HEK293T (cell line): ENCODE measurements around the gene DPH7.
"Not testable (repeated sequence)": the region's sequence is repeated elsewhere in the genome, so short reads cannot be mapped to it uniquely, and the experiment has no call there.

Experiments used
- CTCF ChIA-PET: fragments of 350-600 bp; formaldehyde crosslinking; extraction: SDS; loops from one replicate; lab custom pipeline; 2021; ENCODE audit warnings: antibody characterized with exemption, inconsistent platforms; lab: Yijun Ruan, JAX
- POLR2A ChIA-PET: fragments of 350-600 bp; formaldehyde crosslinking; extraction: SDS; loops from one replicate; lab custom pipeline; 2020; ENCODE audit warnings: antibody characterized with exemption, inconsistent platforms; lab: Yijun Ruan, JAX
- DNase-seq: peaks from one replicate; pipeline ENCODE4 v3.0.0; 2012; ENCODE audit warnings: mixed read lengths; ENCODE audit errors: extremely low spot score
- ARNT ChIP-seq: fragments of 450-650 bp; IDR thresholded peaks from 2 replicates; pipeline ENCODE4 v1.6.1; 2017; ENCODE audit warnings: mild to moderate bottlenecking
- BHLHE40 ChIP-seq: fragments of 450-650 bp; IDR thresholded peaks from 2 replicates; pipeline ENCODE4 v1.6.1; 2016; ENCODE audit warnings: mild to moderate bottlenecking, moderate library complexity, borderline replicate concordance
- CTBP1 ChIP-seq: fragments of 450-650 bp; IDR thresholded peaks from 2 replicates; pipeline ENCODE4 v1.6.1; 2016; ENCODE audit warnings: borderline replicate concordance
- ELF4 ChIP-seq: fragments of 450-650 bp; IDR thresholded peaks from 2 replicates; pipeline ENCODE4 v1.6.1; 2017; ENCODE audit warnings: antibody characterized with exemption
- FOXA1 ChIP-seq: fragments of 450-650 bp; IDR thresholded peaks from 2 replicates; pipeline ENCODE4 v1.6.1; 2016; ENCODE audit warnings: mild to moderate bottlenecking
- FOXK2 ChIP-seq: fragments of 450-650 bp; IDR thresholded peaks from 2 replicates; pipeline ENCODE4 v1.6.1; 2016; ENCODE audit warnings: mild to moderate bottlenecking
- FOXM1 ChIP-seq: fragments of 450-650 bp; IDR thresholded peaks from 2 replicates; pipeline ENCODE4 v1.6.1; 2017; ENCODE audit warnings: mild to moderate bottlenecking, borderline replicate concordance
- HDGF ChIP-seq: fragments of 450-650 bp; IDR thresholded peaks from 2 replicates; pipeline ENCODE4 v1.6.1; 2017; ENCODE audit warnings: antibody characterized with exemption, borderline replicate concordance
- L3MBTL2 ChIP-seq: fragments of 450-650 bp; conservative IDR thresholded peaks from 2 replicates; pipeline ENCODE4 v1.6.1; 2016; ENCODE audit warnings: mild to moderate bottlenecking
- LEF1 ChIP-seq: fragments of 450-650 bp; IDR thresholded peaks from 2 replicates; pipeline ENCODE4 v1.6.1; 2017; ENCODE audit warnings: mild to moderate bottlenecking, borderline replicate concordance
- NFRKB ChIP-seq: fragments of 450-650 bp; IDR thresholded peaks from 2 replicates; pipeline ENCODE4 v1.6.1; 2016; ENCODE audit warnings: mild to moderate bottlenecking, moderate library complexity
- PKNOX1 ChIP-seq: fragments of 450-650 bp; IDR thresholded peaks from 2 replicates; pipeline ENCODE4 v1.6.1; 2016
- SP1 ChIP-seq: fragments of 450-650 bp; IDR thresholded peaks from 2 replicates; pipeline ENCODE4 v1.6.1; 2017
- SUZ12 ChIP-seq: fragments of 450-650 bp; IDR thresholded peaks from 2 replicates; pipeline ENCODE4 v1.6.1; 2016; ENCODE audit warnings: mild to moderate bottlenecking
- TARDBP ChIP-seq: fragments of 450-650 bp; IDR thresholded peaks from 2 replicates; pipeline ENCODE4 v1.6.1; 2016
- ZNF384 ChIP-seq: fragments of 450-650 bp; IDR thresholded peaks from 2 replicates; pipeline ENCODE4 v1.6.1; 2016

Gene DPH7

GRCh38 chr9:137603879-137604278 lies 25.2 kb upstream of the DPH7 start:
- CTCF ChIA-PET: interaction anchor here (2.1 kb wide), 1 partner anchor 24 kb away, joined by 6 read pairs; the partner anchor contains the start of gene DPH7
- POLR2A ChIA-PET: interaction anchor here (1.5 to 2.1 kb wide), 2 partner anchors 15 to 181 kb away, joined by 4 to 7 read pairs; partner anchors contain the start of genes EHMT1, EXD3 and NOXA1
- TF ChIP-seq LEF1 (no peak), FOXM1 (no peak), BHLHE40 (no peak), FOXA1 (no peak), SP1 (no peak), SUZ12 (no peak), ELF4 (no peak), ARNT (no peak), TARDBP (no peak)
- no peak for DNase-seq

GRCh38 chr9:137602661-137603060 lies 23.9 kb upstream of the DPH7 start:
- POLR2A ChIA-PET: interaction anchor here (0.9 to 2.1 kb wide), 4 partner anchors 12 to 23 kb away, joined by 3 to 7 read pairs (median 4); partner anchors contain the start of genes EHMT1 and ZMYND19
- TF ChIP-seq ARNT: no peak
- TF ChIP-seq HDGF: no peak
- CTCF ChIA-PET: interaction anchor here (1.4 to 2.1 kb wide), 2 partner anchors 12 to 23 kb away, joined by 3 to 6 read pairs; partner anchors contain the start of genes DPH7 and ZMYND19
- no peak for DNase-seq

GRCh38 chr9:137598943-137599342 lies 20.2 kb upstream of the DPH7 start:
- TF ChIP-seq SUZ12 (no peak), ARNT (no peak), L3MBTL2 (no peak), FOXK2 (no peak), ZNF384 (no peak), NFRKB (no peak), ELF4 (no peak), PKNOX1 (no peak), HDGF (no peak), BHLHE40 (no peak), CTBP1 (no peak), LEF1 (no peak), SP1 (no peak), FOXA1 (no peak), TARDBP (no peak)
- CTCF ChIA-PET: no interaction called here
- no peak for DNase-seq
- POLR2A ChIA-PET: no interaction called here

GRCh38 chr9:137596577-137596976 lies 17.9 kb upstream of the DPH7 start:
- DNase-seq, CTCF ChIA-PET, POLR2A ChIA-PET: not testable (repeated sequence)

GRCh38 chr9:137593176-137593575 lies 14.5 kb upstream of the DPH7 start:
- TF ChIP-seq TARDBP (no peak), L3MBTL2 (no peak), FOXK2 (no peak), HDGF (no peak)
- CTCF ChIA-PET: no interaction called here
- DNase-seq: no peak
- POLR2A ChIA-PET: no interaction called here

- POLR2A ChIA-PET: no interaction called here
- no peak for DNase-seq
- TF ChIP-seq TARDBP: no peak
- TF ChIP-seq CTBP1: no peak
- TF ChIP-seq PKNOX1: no peak
- no peak for TF ChIP-seq L3MBTL2
- TF ChIP-seq HDGF: no peak
- no peak for TF ChIP-seq BHLHE40
- TF ChIP-seq ELF4: no peak
- no peak for TF ChIP-seq SP1
- no peak for TF ChIP-seq ZNF384
- TF ChIP-seq FOXK2: no peak
- TF ChIP-seq FOXM1: no peak
- CTCF ChIA-PET: no interaction called here
Measured at GRCh38 chr9:137592767-137593166, 14.0 kb upstream of the DPH7 start.

- POLR2A ChIA-PET: interaction anchor here (0.6 to 1.7 kb wide), 8 partner anchors 9 to 39 kb away, joined by 3 to 15 read pairs (median 4); partner anchors contain the start of genes ARRDC1, DPH7 and EHMT1
- DNase-seq: peak; percentile 99
- CTCF ChIA-PET: interaction anchor here (0.6 to 1.1 kb wide), 2 partner anchors 12 to 45 kb away, joined by 3 read pairs; no protein-coding TSS in a partner anchor
- TF ChIP-seq L3MBTL2 (peak; percentile 43; the same call in 1 of the 2 replicates), SUZ12 (no peak), ARNT (no peak), ZNF384 (peak; percentile 82)
Measured at GRCh38 chr9:137590469-137591383, 12.0 kb upstream of the DPH7 start, which contains the start of gene ZMYND19. Gene ZMYND19 (minus strand): TSS chr9:137590512. CDS start chr9:137590263, 249 bp downstream.
